IMR-90 (cell line): ENCODE measurements around the gene OSCAR. TPM values are rescaled to one million over a fixed set of nuclear protein-coding genes. Genes with fewer than 3 reads are reported as not detected.
A peak's percentile ranks its signal among the peaks of the same experiment; 100 is the strongest.

ENCODE experiments used
- ATAC-seq: fragments of 200-7000 bp; cut with Tn5 transposase; 2 replicates; pipeline ENCODE4 v1.9.1; 2020; ENCODE audit warnings: low read depth, mild to moderate bottlenecking, moderate library complexity
- BruUV-seq: library from RNA; stranded (reverse); fragments of 400-500 nt; replicated peaks from 2 replicates; lab custom pipeline; 2021; lab: Mats Ljungman, UMichigan
- CTCF ChIA-PET: fragments of 300-600 bp; formaldehyde crosslinking; extraction: SDS; loops from one replicate; lab custom pipeline; 2021; ENCODE audit warnings: antibody characterized with exemption; lab: Yijun Ruan, JAX
- POLR2A ChIA-PET: fragments of 300-600 bp; sonication (Branson Sonifier 250); formaldehyde crosslinking; loops from one replicate; lab custom pipeline; 2022; ENCODE audit warnings: antibody characterized with exemption; ENCODE audit not compliant: unreplicated experiment; lab: Charles Lee
- DNase-seq: peaks from one replicate; pipeline ENCODE4 v3.0.0; 2013
- H2AFZ ChIP-seq: replicated peaks from 2 replicates; pipeline ENCODE3; 2013; ENCODE audit warnings: low read length, mild to moderate bottlenecking; ENCODE audit not compliant: poor library complexity
- H2AK5ac ChIP-seq: 2 replicates; pipeline ENCODE4 v1.6.1; 2013; ENCODE audit warnings: low read depth, low read length, inconsistent platforms
- H2AK9ac ChIP-seq: replicated peaks from 2 replicates; pipeline ENCODE3; 2013; ENCODE audit warnings: mild to moderate bottlenecking, low read depth, low read length, moderate library complexity; ENCODE audit not compliant: poor library complexity
- H2BK120ac ChIP-seq: 2 replicates; pipeline ENCODE4 v1.6.1; 2013; ENCODE audit warnings: low read depth, low read length, inconsistent platforms
- H2BK15ac ChIP-seq: 3 replicates; pipeline ENCODE4 v1.6.1; 2013; ENCODE audit warnings: low read depth, low read length, inconsistent platforms
- H2BK20ac ChIP-seq: 2 replicates; pipeline ENCODE4 v1.6.1; 2013; ENCODE audit warnings: low read depth, mild to moderate bottlenecking, inconsistent platforms, low read length, moderate library complexity
- H2BK5ac ChIP-seq: 2 replicates; pipeline ENCODE4 v1.6.1; 2013; ENCODE audit warnings: mild to moderate bottlenecking, low read depth, low read length, inconsistent platforms; ENCODE audit not compliant: poor library complexity, severe bottlenecking
- H3K14ac ChIP-seq: replicated peaks from 2 replicates; pipeline ENCODE4 v1.6.1; 2013; ENCODE audit warnings: low read depth, low read length, inconsistent platforms
- H3K18ac ChIP-seq: 2 replicates; pipeline ENCODE4 v1.6.1; 2013; ENCODE audit warnings: low read depth, low read length, control low read depth
- H3K23ac ChIP-seq: 2 replicates; pipeline ENCODE4 v1.6.1; 2013; ENCODE audit warnings: low read depth, low read length, inconsistent platforms
- H3K27ac ChIP-seq: 2 replicates; pipeline ENCODE4 v1.5.1; 2013; ENCODE audit warnings: mild to moderate bottlenecking, control low read depth, low read length; ENCODE audit not compliant: insufficient read depth
- H3K27me3 ChIP-seq: 2 replicates; pipeline ENCODE4 v1.6.1; 2013; ENCODE audit warnings: low read length; ENCODE audit not compliant: control insufficient read depth, insufficient read depth
- H3K36me3 ChIP-seq: 2 replicates; pipeline ENCODE4 v1.6.1; 2013; ENCODE audit warnings: low read length, mixed read lengths; ENCODE audit not compliant: control insufficient read depth, insufficient read depth
- H3K4ac ChIP-seq: 2 replicates; pipeline ENCODE4 v1.6.1; 2013; ENCODE audit warnings: low read depth, low read length, inconsistent platforms
- H3K4me1 ChIP-seq: 2 replicates; pipeline ENCODE4 v1.6.1; 2013; ENCODE audit warnings: low read length, mixed read lengths; ENCODE audit not compliant: control insufficient read depth, insufficient read depth
- H3K4me2 ChIP-seq: 2 replicates; pipeline ENCODE4 v1.6.1; 2013; ENCODE audit warnings: low read depth, mild to moderate bottlenecking, control low read depth, low read length, moderate library complexity
- H3K4me3 ChIP-seq: 2 replicates; pipeline ENCODE4 v1.5.1; 2013; ENCODE audit warnings: low read depth, mild to moderate bottlenecking, control low read depth, low read length, moderate library complexity; ENCODE audit not compliant: insufficient read depth
- H3K56ac ChIP-seq: 2 replicates; pipeline ENCODE4 v1.6.1; 2013; ENCODE audit warnings: low read length, inconsistent platforms; ENCODE audit not compliant: insufficient read depth; ENCODE audit errors: extremely low read depth
- H3K79me1 ChIP-seq, 2 experiments: 2 replicates each; pipeline ENCODE4 v1.6.1; 2013; ENCODE audit warnings: low read length in 2 of 2, inconsistent platforms in 1 of 2, low read depth in 1 of 2
- H3K9ac ChIP-seq: 2 replicates; pipeline ENCODE4 v1.6.1; 2013; ENCODE audit warnings: low read depth, low read length, control low read depth
- H3K9me1 ChIP-seq: 2 replicates; pipeline ENCODE4 v1.6.1; 2013; ENCODE audit warnings: low read length, inconsistent platforms; ENCODE audit not compliant: insufficient read depth
- H3K9me3 ChIP-seq: 2 replicates; pipeline ENCODE4 v1.6.1; 2013; ENCODE audit warnings: low read length; ENCODE audit not compliant: control insufficient read depth, insufficient read depth
- H4K20me1 ChIP-seq: 2 replicates; pipeline ENCODE4 v1.6.1; 2013; ENCODE audit warnings: low read length, inconsistent platforms; ENCODE audit not compliant: insufficient read depth
- H4K5ac ChIP-seq: 2 replicates; pipeline ENCODE4 v1.6.1; 2013; ENCODE audit warnings: mild to moderate bottlenecking, low read depth, low read length, control low read depth
- H4K8ac ChIP-seq, 2 experiments: 2 replicates each; pipeline ENCODE4 v1.6.1; 2013; ENCODE audit warnings: low read depth in 2 of 2, low read length in 2 of 2, control low read depth in 1 of 2, inconsistent platforms in 1 of 2
- H4K91ac ChIP-seq: 2 replicates; pipeline ENCODE4 v1.6.1; 2013; ENCODE audit warnings: low read depth, low read length, inconsistent platforms; ENCODE audit not compliant: insufficient read depth
- BHLHE40 ChIP-seq: fragments of 150-350 bp; IDR thresholded peaks from 2 replicates; pipeline ENCODE4 v1.6.1; 2016; ENCODE audit warnings: mild to moderate bottlenecking, low read depth, low read length
- CEBPB ChIP-seq: IDR thresholded peaks from 2 replicates; pipeline ENCODE4 v1.6.1; 2012; ENCODE audit warnings: low read depth, low read length, improper control_type of control experiment
- CHD1 ChIP-seq: IDR thresholded peaks from 2 replicates; pipeline ENCODE4 v1.6.1; 2012; ENCODE audit warnings: low read depth, low read length, improper control_type of control experiment
- MAFK ChIP-seq: IDR thresholded peaks from 2 replicates; pipeline ENCODE4 v1.6.1; 2012; ENCODE audit warnings: low read depth, low read length, improper control_type of control experiment
- MAZ ChIP-seq: IDR thresholded peaks from 2 replicates; pipeline ENCODE4 v1.6.1; 2012; ENCODE audit warnings: low read depth, mild to moderate bottlenecking, low read length, improper control_type of control experiment, moderate library complexity, borderline replicate concordance
- NFE2L2 ChIP-seq: fragments of 150-350 bp; IDR thresholded peaks from 2 replicates; pipeline ENCODE4 v1.6.1; 2016; ENCODE audit warnings: low read depth, mild to moderate bottlenecking, low read length
- POLR2A ChIP-seq: IDR thresholded peaks from 2 replicates; pipeline ENCODE4 v1.6.1; 2012; ENCODE audit warnings: mild to moderate bottlenecking, low read depth, low read length
- RAD21 ChIP-seq: IDR thresholded peaks from 2 replicates; pipeline ENCODE4 v1.6.1; 2012; ENCODE audit warnings: low read length, improper control_type of control experiment
- RCOR1 ChIP-seq: IDR thresholded peaks from 2 replicates; pipeline ENCODE4 v1.6.1; 2012; ENCODE audit warnings: mild to moderate bottlenecking, low read length, improper control_type of control experiment; ENCODE audit not compliant: insufficient replicate concordance
- RFX5 ChIP-seq: IDR thresholded peaks from 2 replicates; pipeline ENCODE4 v1.8.0; 2012; ENCODE audit warnings: low read depth, mild to moderate bottlenecking, low read length, moderate library complexity
- USF2 ChIP-seq: fragments of 150-350 bp; IDR thresholded peaks from 2 replicates; pipeline ENCODE4 v1.6.1; 2017; ENCODE audit warnings: mild to moderate bottlenecking, antibody characterized with exemption, low read length, low read depth
- WGBS, 2 experiments: methylation state at CpG; one replicate each; pipeline versions ENCODE4 v1.1.5 to v1.1.7; 2013; ENCODE audit warnings: missing lambda C conversion rate in 2 of 2; ENCODE audit not compliant: insufficient read length in 1 of 2; ENCODE audit errors: extremely low coverage in 2 of 2; 5-methylcytosine and 5-hydroxymethylcytosine counted together
- dilution Hi-C: fragments of 300-500 bp; cut with HindIII; formaldehyde crosslinking; loops from one replicate; pipeline ENCODE4 v1.14.3; 2018; ENCODE audit warnings: low sequenced_read_pairs; ENCODE audit not compliant: unreplicated experiment
- in situ Hi-C: fragments of 300-500 bp; cut with MboI; formaldehyde crosslinking; loops from 3 replicates; pipeline ENCODE4 v1.14.3; 2019; ENCODE audit warnings: low sequenced_read_pairs, inconsistent platforms, mixed read lengths
- intact Hi-C: fragments of 100-400 bp; cut with micrococcal nuclease; formaldehyde crosslinking; loops from 2 replicates; pipeline ENCODE4 v1.10.0; 2022
- polyA plus RNA-seq, 3 experiments: library from polyadenylated mRNA; depleted of rRNA; stranded (reverse); fragments of >200 nt; gene quantifications; 2 replicates each; pipeline ENCODE4 v1.2.3, GENCODE V29; 2012; ENCODE audit warnings: low replicate concordance in 1 of 3
- total RNA-seq: library from RNA; depleted of rRNA; stranded (reverse); fragments of >200 nt; gene quantifications from 2 replicates; pipeline ENCODE4 v1.2.3, GENCODE V29; 2012

OSCAR gene
- total and polyA plus RNA-seq, 2 of the 4 experiments (the other 2 are of a cell fraction), result 0.15 TPM; not detected in 1

- Histone ChIP-seq H3K23ac (peak overlapping the region; percentile 44), H2AFZ (no peak overlapping the region), H3K79me1 (peaks cover 9 to 53% of the 10 kb centered on the region in 2 experiments), H3K4me3 (peak overlapping the region; percentile 51), H3K9me1 (peaks cover 16% of the 10 kb centered on the region), H3K14ac (no peak overlapping the region; the same call in 1 of the 2 replicates), H4K8ac (no peak overlapping the region), H3K36me3 (peaks cover 22% of the 10 kb centered on the region), H4K91ac (no peak overlapping the region), H3K4me2 (peak overlapping the region; percentile 77), H2AK9ac (peak overlapping the region; percentile 98), H3K18ac (no peak overlapping the region), H4K20me1 (peaks cover 54% of the 10 kb centered on the region), H2BK15ac (no peak overlapping the region), H3K4me1 (peaks cover 10% of the 10 kb centered on the region), H3K9me3 (no peaks in the 10 kb centered on the region), H3K27me3 (no peaks in the 10 kb centered on the region), H3K4ac (peak overlapping the region; percentile 61; the same call in 1 of the 2 replicates), H3K56ac (no peak overlapping the region), H2BK120ac (no peak overlapping the region), H3K9ac (peak overlapping the region; percentile 68), H2AK5ac (peak overlapping the region; percentile 78), H4K5ac (no peak overlapping the region), H3K27ac (peak overlapping the region; percentile 71; the same call in 1 of the 2 replicates), H2BK5ac (no peak overlapping the region), H2BK20ac (no peak overlapping the region)
- ChIA-PET CTCF (interaction anchor here (1.1 kb wide), 1 partner anchor 72 kb away, joined by 3 read pairs; no protein-coding TSS in a partner anchor), POLR2A (no interaction called here)
- intact Hi-C loops (no loop called here), in situ Hi-C loops (loop anchor here (25.0 kb wide), 1 partner anchor 1524 kb away; the partner anchor contains the start of gene U2AF2), dilution Hi-C loops (no loop called here)
- TF ChIP-seq MAZ (no peak), POLR2A (no peak), CHD1 (no peak), MAFK (no peak), RAD21 (no peak), CEBPB (no peak), USF2 (no peak), RFX5 (no peak), NFE2L2 (no peak), BHLHE40 (no peak), RCOR1 (no peak)
- no TSS peak for BruUV-seq
- no peak for ATAC-seq
- 0% methylated on average over 3 of the region's 31 CpGs; no CpG with 5 or more reads in 1 of the 2 experiments for WGBS, 2 experiments
- no peak for DNase-seq
These were observed 38.1 kb upstream of the OSCAR start for GRCh38 chr19:54138489-54139256.
